Measurements from ENCODE around the gene HPS1. TPM values are rescaled to one million over a fixed set of nuclear protein-coding genes. Genes with fewer than 3 reads are reported as not detected.

Gene HPS1
- total and polyA plus RNA-seq, 2 donors (not counting 3 experiments of a cell fraction or from before 2014, with no cell fraction given), result 60.7 to 67.5 TPM

- H3K4me2 ChIP-seq (ENCODE audit: insufficient read depth, low read length), result no peak overlapping the region
- no peaks in the 10 kb centered on the region for H3K79me2 ChIP-seq (ENCODE audit: control insufficient read depth, insufficient read depth, low read length)
- H3K4me3 ChIP-seq (replicated peaks in 1 of 3; ENCODE audit: insufficient read depth in 1 of 3, low read depth in 1 of 3, low read length in 3 of 3), result no peak overlapping the region
- H3K27ac ChIP-seq (ENCODE audit: insufficient read depth, low read depth, low read length), result no peak overlapping the region
- no peaks in the 10 kb centered on the region for H3K9me1 ChIP-seq (replicated peaks; ENCODE audit: control insufficient read depth, extremely low read depth, insufficient read depth, low read length)
- FAIRE-seq (no peak), DNase-seq (ENCODE audit: low read depth, low spot score) (no peak)
- no peak overlapping the region for H2AFZ ChIP-seq (ENCODE audit: low read depth, low read length)
- H3K4me1 ChIP-seq (ENCODE audit: control insufficient read depth, extremely low read depth, insufficient read depth, low read length), result peaks cover 14% of the 10 kb centered on the region
- no peaks in the 10 kb centered on the region for H3K36me3 ChIP-seq (ENCODE audit: control insufficient read depth in 2 of 2, extremely low read depth in 1 of 2, insufficient read depth in 2 of 2, low read length in 2 of 2)
- dilution Hi-C loops (cut with MboI; ENCODE audit: extremely low pct_ligation_motif_present, low sequenced_read_pairs) (no loop called here), intact Hi-C loops (cut with micrococcal nuclease) (no loop called here)
- H3K9ac ChIP-seq (replicated peaks; ENCODE audit: extremely low read depth, insufficient read depth, low read length), result no peak overlapping the region
- no peaks in the 10 kb centered on the region for H3K9me3 ChIP-seq (replicated peaks; ENCODE audit: control insufficient read depth, insufficient read depth, low read length)
- no peaks in the 10 kb centered on the region for H3K27me3 ChIP-seq (ENCODE audit: control insufficient read depth in 2 of 2, insufficient read depth in 2 of 2, low read length in 2 of 2)
- no TSS peak for BruUV-seq (replicated peaks)
- ChIA-PET CTCF (interaction anchor here (0.7 to 0.8 kb wide), 2 partner anchors 14 to 102 kb away, joined by 3 to 4 read pairs; no protein-coding TSS in a partner anchor), POLR2A (no interaction called here)
- TF ChIP-seq POLR2A (IDR thresholded peaks at IDR 0.05; ENCODE audit: low read depth, low read length) (no peak), EZH2 (IDR thresholded peaks at IDR 0.05; ENCODE audit: borderline replicate concordance, low read depth, low read length, severe bottlenecking) (no peak), GATA2 (IDR thresholded peaks at IDR 0.05; ENCODE audit: insufficient read depth, insufficient read length, low read depth, low read length) (no peak), MYC (IDR thresholded peaks at IDR 0.05; ENCODE audit: low read depth, low read length) (no peak), POLR2AphosphoS5 (IDR thresholded peaks at IDR 0.05; ENCODE audit: insufficient read depth, low read depth, low read length) (no peak), CTCF (IDR thresholded peaks at IDR 0.05; ENCODE audit: extremely low read depth in 1 of 2, insufficient read depth in 1 of 2, low read depth in 1 of 2, low read length in 2 of 2) (no peak), JUN (IDR thresholded peaks at IDR 0.05; ENCODE audit: borderline replicate concordance, insufficient read depth, insufficient read length, low read depth) (no peak), MAX (IDR thresholded peaks at IDR 0.05; ENCODE audit: insufficient read depth, insufficient read length) (no peak), FOS (IDR thresholded peaks at IDR 0.05; ENCODE audit: borderline replicate concordance, insufficient read depth, low read length) (no peak)
- H4K20me1 ChIP-seq (replicated peaks; ENCODE audit: control insufficient read depth, extremely low read depth, insufficient read depth, low read length), result no peaks in the 10 kb centered on the region
Observed at GRCh38 chr10:98411768-98412167, 35.0 kb downstream of the HPS1 start.

Measured in endothelial cell of umbilical vein (primary cell).